ENCODE measurements around the gene ELP4.

DNA sequence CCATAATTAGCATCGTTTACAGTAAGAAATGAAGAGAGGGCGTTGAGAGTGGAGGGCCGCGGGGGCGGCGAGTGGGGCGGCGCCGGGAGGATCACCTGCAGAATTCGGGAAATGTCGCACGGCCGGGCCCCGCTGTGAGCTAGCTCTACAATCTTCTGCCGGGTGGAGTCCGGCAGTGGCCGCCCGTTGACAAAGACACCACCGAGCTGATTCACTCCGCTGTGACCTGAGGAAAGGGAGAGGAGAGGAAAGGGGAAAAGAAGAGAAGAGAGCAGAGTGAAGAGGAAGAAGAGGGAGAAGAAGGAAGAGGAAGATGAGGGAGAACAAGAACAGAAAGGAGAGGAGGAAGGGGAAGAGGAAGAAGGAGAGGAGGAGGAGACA lies 293.0 kb downstream of the ELP4 start:
- TF ChIP-seq, protein P1, sequence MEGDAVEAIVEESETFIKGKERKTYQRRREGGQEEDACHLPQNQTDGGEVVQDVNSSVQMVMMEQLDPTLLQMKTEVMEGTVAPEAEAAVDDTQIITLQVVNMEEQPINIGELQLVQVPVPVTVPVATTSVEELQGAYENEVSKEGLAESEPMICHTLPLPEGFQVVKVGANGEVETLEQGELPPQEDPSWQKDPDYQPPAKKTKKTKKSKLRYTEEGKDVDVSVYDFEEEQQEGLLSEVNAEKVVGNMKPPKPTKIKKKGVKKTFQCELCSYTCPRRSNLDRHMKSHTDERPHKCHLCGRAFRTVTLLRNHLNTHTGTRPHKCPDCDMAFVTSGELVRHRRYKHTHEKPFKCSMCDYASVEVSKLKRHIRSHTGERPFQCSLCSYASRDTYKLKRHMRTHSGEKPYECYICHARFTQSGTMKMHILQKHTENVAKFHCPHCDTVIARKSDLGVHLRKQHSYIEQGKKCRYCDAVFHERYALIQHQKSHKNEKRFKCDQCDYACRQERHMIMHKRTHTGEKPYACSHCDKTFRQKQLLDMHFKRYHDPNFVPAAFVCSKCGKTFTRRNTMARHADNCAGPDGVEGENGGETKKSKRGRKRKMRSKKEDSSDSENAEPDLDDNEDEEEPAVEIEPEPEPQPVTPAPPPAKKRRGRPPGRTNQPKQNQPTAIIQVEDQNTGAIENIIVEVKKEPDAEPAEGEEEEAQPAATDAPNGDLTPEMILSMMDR (IDR thresholded peaks at IDR 0.05) = no peak
- TF ChIP-seq POLR2A (IDR thresholded peaks at IDR 0.05) = no peak
